A673 (cell line): ENCODE measurements around the gene EIF3F.

Experiments
- EZH2 ChIP-seq: fragments of 200-600 bp; sonication (generic); IDR thresholded peaks from 2 replicates; pipeline ENCODE4 v1.6.1; 2017; ENCODE audit warnings: borderline replicate concordance, low read depth, mild to moderate bottlenecking, mixed read lengths, antibody characterized with exemption, low read length; ENCODE audit not compliant: poor library complexity, severe bottlenecking
- TF ChIP-seq, protein P1 (sequence below): fragments of 300-800, 200-600 bp; sonication (generic); conservative IDR thresholded peaks from 2 replicates; pipeline ENCODE4 v1.5.1; 2017; ENCODE audit warnings: low read depth, mild to moderate bottlenecking, antibody characterized with exemption, low read length, moderate library complexity, mixed read lengths

DNA sequence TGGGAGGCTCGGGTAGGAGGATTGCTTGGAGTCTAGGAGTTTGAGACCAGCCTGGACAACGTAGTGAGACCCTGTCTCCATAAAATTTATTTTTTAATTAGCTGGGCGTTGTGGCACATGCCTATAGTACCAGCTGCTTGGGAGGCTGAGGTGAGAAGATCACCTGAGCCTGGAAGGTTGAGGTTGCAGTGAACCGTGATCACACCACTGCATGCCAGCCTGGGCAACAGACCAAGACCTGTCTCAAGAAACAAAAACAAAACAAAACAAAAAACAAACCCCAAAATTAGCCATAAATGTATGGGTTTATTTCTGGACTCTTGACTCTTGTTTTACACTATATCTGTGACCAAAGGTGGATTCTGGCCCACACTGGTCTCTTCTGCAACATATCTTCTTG lies 41.6 kb downstream of the EIF3F start:
- TF ChIP-seq, protein P1, sequence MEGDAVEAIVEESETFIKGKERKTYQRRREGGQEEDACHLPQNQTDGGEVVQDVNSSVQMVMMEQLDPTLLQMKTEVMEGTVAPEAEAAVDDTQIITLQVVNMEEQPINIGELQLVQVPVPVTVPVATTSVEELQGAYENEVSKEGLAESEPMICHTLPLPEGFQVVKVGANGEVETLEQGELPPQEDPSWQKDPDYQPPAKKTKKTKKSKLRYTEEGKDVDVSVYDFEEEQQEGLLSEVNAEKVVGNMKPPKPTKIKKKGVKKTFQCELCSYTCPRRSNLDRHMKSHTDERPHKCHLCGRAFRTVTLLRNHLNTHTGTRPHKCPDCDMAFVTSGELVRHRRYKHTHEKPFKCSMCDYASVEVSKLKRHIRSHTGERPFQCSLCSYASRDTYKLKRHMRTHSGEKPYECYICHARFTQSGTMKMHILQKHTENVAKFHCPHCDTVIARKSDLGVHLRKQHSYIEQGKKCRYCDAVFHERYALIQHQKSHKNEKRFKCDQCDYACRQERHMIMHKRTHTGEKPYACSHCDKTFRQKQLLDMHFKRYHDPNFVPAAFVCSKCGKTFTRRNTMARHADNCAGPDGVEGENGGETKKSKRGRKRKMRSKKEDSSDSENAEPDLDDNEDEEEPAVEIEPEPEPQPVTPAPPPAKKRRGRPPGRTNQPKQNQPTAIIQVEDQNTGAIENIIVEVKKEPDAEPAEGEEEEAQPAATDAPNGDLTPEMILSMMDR, result no peak
- no peak for TF ChIP-seq EZH2
